GM12875 (cell line): ENCODE measurements around the gene MEF2A.
"Not testable (repeated sequence)": the region's sequence is repeated elsewhere in the genome, so short reads cannot be mapped to it uniquely, and the experiment has no call there.

ENCODE experiments used
- H3K4me3 ChIP-seq: one replicate; pipeline ENCODE4 v1.5.1; 2011; ENCODE audit warnings: low read depth, low read length, control low read depth
- CTCF ChIP-seq: IDR thresholded peaks from 2 replicates; pipeline ENCODE4 v1.5.1; 2011; ENCODE audit warnings: low read depth, mild to moderate bottlenecking, control low read depth, inconsistent platforms, low read length, moderate library complexity, borderline replicate concordance; ENCODE audit not compliant: insufficient read depth

The MEF2A gene

GRCh38 chr15:99657996-99658395 lies 92.2 kb downstream of the MEF2A start:
- TF ChIP-seq CTCF: no peak
- H3K4me3 ChIP-seq: no peak overlapping the region

- no peak for TF ChIP-seq CTCF
- H3K4me3 ChIP-seq: no peak overlapping the region
Measured at GRCh38 chr15:99662903-99663302, 97.1 kb downstream of the MEF2A start.

- H3K4me3 ChIP-seq: not testable (repeated sequence)
Measured at GRCh38 chr15:99666073-99666472, 100.3 kb downstream of the MEF2A start.

- no peak for TF ChIP-seq CTCF
Measured at GRCh38 chr15:99668533-99669182, 102.9 kb downstream of the MEF2A start.

GRCh38 chr15:99669250-99669649 lies 103.5 kb downstream of the MEF2A start:
- H3K4me3 ChIP-seq: no peak overlapping the region
- no peak for TF ChIP-seq CTCF

More at GRCh38 chr15:99668533-99669182, 102.9 kb downstream of the MEF2A start:
- H3K4me3 ChIP-seq: no peak overlapping the region

- no peak overlapping the region for H3K4me3 ChIP-seq
- TF ChIP-seq CTCF: no peak
Measured at GRCh38 chr15:99671926-99672635, 106.3 kb downstream of the MEF2A start.

- no peak for TF ChIP-seq CTCF
- no peak overlapping the region for H3K4me3 ChIP-seq
Measured at GRCh38 chr15:99673111-99673510, 107.3 kb downstream of the MEF2A start.
